MM.1S (cell line): Measurements from ENCODE around the gene CDK8.

Experiments
- DNase-seq: peaks from one replicate; pipeline ENCODE4 v3.0.0-alpha.2; 2015
- H2AFZ ChIP-seq: fragments of 300-600 bp; sonication (generic); 2 replicates; pipeline ENCODE4 v1.6.0; 2016; ENCODE audit warnings: antibody characterized with exemption, low read length
- H3F3A ChIP-seq: fragments of 300-600 bp; sonication (generic); 2 replicates; pipeline ENCODE4 v1.6.1; 2016; ENCODE audit warnings: mild to moderate bottlenecking, antibody characterized with exemption, low read length, moderate library complexity, mixed read lengths; ENCODE audit not compliant: insufficient read depth
- H3K27ac ChIP-seq: fragments of 300-600 bp; sonication (generic); 2 replicates; pipeline ENCODE4 v1.5.1; 2016; ENCODE audit warnings: mild to moderate bottlenecking, low read length
- H3K27me3 ChIP-seq: fragments of 300-600 bp; sonication (generic); replicated peaks from 2 replicates; pipeline ENCODE4 v1.6.0; 2016; ENCODE audit warnings: low read length; ENCODE audit not compliant: insufficient read depth
- H3K36me3 ChIP-seq: fragments of 300-600 bp; sonication (generic); replicated peaks from 2 replicates; pipeline ENCODE4 v1.6.1; 2016; ENCODE audit warnings: mild to moderate bottlenecking, low read length, mixed read lengths; ENCODE audit not compliant: insufficient read depth
- H3K4me1 ChIP-seq: fragments of 300-600 bp; sonication (generic); 2 replicates; pipeline ENCODE4 v1.6.1; 2016; ENCODE audit warnings: low read length, mixed read lengths
- H3K4me2 ChIP-seq: fragments of 300-600 bp; sonication (generic); 2 replicates; pipeline ENCODE4 v1.6.0; 2016; ENCODE audit warnings: low read depth, low read length
- H3K4me3 ChIP-seq: fragments of 300-600 bp; sonication (generic); 2 replicates; pipeline ENCODE4 v1.5.1; 2016; ENCODE audit warnings: low read length, mixed read lengths
- H3K79me2 ChIP-seq: fragments of 300-600 bp; sonication (generic); 2 replicates; pipeline ENCODE4 v1.6.1; 2016; ENCODE audit warnings: mixed run types, low read length, mixed read lengths
- H3K9ac ChIP-seq: fragments of 300-600 bp; sonication (generic); 2 replicates; pipeline ENCODE4 v1.6.1; 2016; ENCODE audit warnings: low read length, mixed read lengths
- H3K9me2 ChIP-seq: fragments of 300-600 bp; sonication (generic); replicated peaks from 2 replicates; pipeline ENCODE4 v1.6.1; 2016; ENCODE audit warnings: mild to moderate bottlenecking, low read length, mixed read lengths; ENCODE audit not compliant: insufficient read depth
- H3K9me3 ChIP-seq: fragments of 300-600 bp; sonication (generic); replicated peaks from 2 replicates; pipeline ENCODE4 v1.6.1; 2016; ENCODE audit warnings: mild to moderate bottlenecking, low read length, mixed read lengths; ENCODE audit not compliant: insufficient read depth
- H4K20me1 ChIP-seq: fragments of 300-600 bp; sonication (generic); 2 replicates; pipeline ENCODE4 v1.6.1; 2016; ENCODE audit warnings: mild to moderate bottlenecking, low read length, moderate library complexity, mixed read lengths; ENCODE audit not compliant: insufficient read depth
- CTCF ChIP-seq: fragments of 300-600 bp; sonication (generic); IDR thresholded peaks from 2 replicates; pipeline ENCODE4 v1.5.1; 2016; ENCODE audit warnings: antibody characterized with exemption, low read length, mixed read lengths
- EZH2 ChIP-seq: fragments of 300-600 bp; sonication (generic); optimal IDR thresholded peaks from 2 replicates; pipeline ENCODE3; 2017; ENCODE audit warnings: low read depth, mild to moderate bottlenecking, antibody characterized with exemption, low read length, mixed read lengths
- EZH2phosphoT487 ChIP-seq: fragments of 300-600 bp; sonication (generic); IDR thresholded peaks from 2 replicates; pipeline ENCODE4 v1.6.1; 2018; ENCODE audit warnings: antibody characterized with exemption, low read length

Gene CDK8

GRCh38 chr13:26307701-26308100, 53.8 kb downstream of the CDK8 start:
- Histone ChIP-seq H3K9me3 (no peaks in the 10 kb centered on the region), H3F3A (no peaks in the 10 kb centered on the region), H3K4me1 (no peaks in the 10 kb centered on the region), H3K9me2 (no peaks in the 10 kb centered on the region), H4K20me1 (no peaks in the 10 kb centered on the region; the same call in 1 of the 2 replicates), H3K27me3 (no peaks in the 10 kb centered on the region), H3K79me2 (peaks cover 7% of the 10 kb centered on the region; the same call in 1 of the 2 replicates), H3K9ac (no peak overlapping the region), H3K4me2 (no peak overlapping the region), H2AFZ (no peak overlapping the region), H3K36me3 (no peaks in the 10 kb centered on the region), H3K27ac (no peak overlapping the region), H3K4me3 (no peak overlapping the region)
- TF ChIP-seq EZH2phosphoT487: no peak
- no peak for DNase-seq

- Histone ChIP-seq H3K4me2 (no peak overlapping the region), H3K9ac (no peak overlapping the region), H3K4me1 (no peaks in the 10 kb centered on the region), H3K27ac (no peak overlapping the region), H3F3A (no peaks in the 10 kb centered on the region), H3K27me3 (no peaks in the 10 kb centered on the region), H3K4me3 (no peak overlapping the region), H3K9me3 (no peaks in the 10 kb centered on the region), H3K9me2 (no peaks in the 10 kb centered on the region), H3K36me3 (no peaks in the 10 kb centered on the region), H3K79me2 (peaks cover 7% of the 10 kb centered on the region; the same call in 1 of the 2 replicates), H4K20me1 (no peaks in the 10 kb centered on the region; the same call in 1 of the 2 replicates), H2AFZ (no peak overlapping the region)
- TF ChIP-seq CTCF (no peak), EZH2 (no peak), EZH2phosphoT487 (no peak)
- DNase-seq: no peak
Measured at GRCh38 chr13:26308250-26308649, 54.3 kb downstream of the CDK8 start.

GRCh38 chr13:26308836-26309235, 54.9 kb downstream of the CDK8 start:
- Histone ChIP-seq H3K4me1 (no peaks in the 10 kb centered on the region), H2AFZ (no peak overlapping the region), H3K9ac (no peak overlapping the region), H3K4me3 (no peak overlapping the region), H3K9me2 (no peaks in the 10 kb centered on the region), H3K4me2 (no peak overlapping the region), H3K79me2 (peaks cover 7% of the 10 kb centered on the region; the same call in 1 of the 2 replicates), H3K36me3 (no peaks in the 10 kb centered on the region), H3K9me3 (no peaks in the 10 kb centered on the region), H3K27ac (no peak overlapping the region), H4K20me1 (no peaks in the 10 kb centered on the region; the same call in 1 of the 2 replicates), H3F3A (no peaks in the 10 kb centered on the region), H3K27me3 (no peaks in the 10 kb centered on the region)
- no peak for TF ChIP-seq EZH2
- TF ChIP-seq EZH2phosphoT487: no peak
- no peak for TF ChIP-seq CTCF
- no peak for DNase-seq

- H3K9me2 ChIP-seq: no peaks in the 10 kb centered on the region
- H3K4me2 ChIP-seq: no peak overlapping the region
- no peaks in the 10 kb centered on the region for H3K9me3 ChIP-seq
- DNase-seq: no peak
- no peaks in the 10 kb centered on the region for H3K4me1 ChIP-seq
- TF ChIP-seq EZH2 (no peak), EZH2phosphoT487 (no peak), CTCF (no peak)
- H3K27me3 ChIP-seq: no peaks in the 10 kb centered on the region
- no peak overlapping the region for H2AFZ ChIP-seq
- no peaks in the 10 kb centered on the region; the same call in 1 of the 2 replicates for H4K20me1 ChIP-seq
- H3K27ac ChIP-seq: no peak overlapping the region
- peaks cover 7% of the 10 kb centered on the region; the same call in 1 of the 2 replicates for H3K79me2 ChIP-seq
- H3K4me3 ChIP-seq: no peak overlapping the region
- no peaks in the 10 kb centered on the region for H3K36me3 ChIP-seq
- H3F3A ChIP-seq: no peaks in the 10 kb centered on the region
- H3K9ac ChIP-seq: no peak overlapping the region
Measured at GRCh38 chr13:26310003-26310402, 56.1 kb downstream of the CDK8 start.
